Measurements from ENCODE around the gene ZMIZ2. TPM values are rescaled to one million over a fixed set of nuclear protein-coding genes. Genes with fewer than 3 reads are reported as not detected.

ZMIZ2 gene
- total and polyA plus RNA-seq, 2 experiments from 2014 or later: 15.5 to 46.1 TPM

GRCh38 chr7:44750921-44751571, 2.4 kb downstream of the ZMIZ2 start:
- DNase-seq (ENCODE audit: low spot score) (no peak), ATAC-seq (no peak)
- Histone ChIP-seq H4K20me1 (replicated peaks; ENCODE audit: insufficient read depth) (peaks cover 28% of the 10 kb centered on the region), H3K4me1 (ENCODE audit: insufficient read depth) (peaks cover 11% of the 10 kb centered on the region), H3K36me3 (ENCODE audit: insufficient read depth) (no peaks in the 10 kb centered on the region), H3K79me2 (replicated peaks; ENCODE audit: insufficient read depth) (peaks cover 53% of the 10 kb centered on the region), H3K4me3 (peak overlapping the region; percentile 20; the same call in 1 of the 2 replicates), H3K4me2 (0 out of 2 replicates have a peak overlapping the region, but pooled peaks have one; percentile 14), H3F3A (replicated peaks; ENCODE audit: low read depth) (no peaks in the 10 kb centered on the region), H3K9me2 (ENCODE audit: insufficient read depth) (no peaks in the 10 kb centered on the region), H3K27ac (ENCODE audit: low read depth) (no peak overlapping the region), H2AFZ (no peak overlapping the region), H3K27me3 (ENCODE audit: insufficient read depth) (no peaks in the 10 kb centered on the region)
- peak overlapping the region; percentile 52; the same call in 1 of the 2 replicates for H3K27ac Mint-ChIP-seq
- H3K27me3 Mint-ChIP-seq (ENCODE audit: insufficient read depth, low read depth, poor library complexity): peaks cover 6% of the 10 kb centered on the region
- H3K9me3 Mint-ChIP-seq: no peaks in the 10 kb centered on the region; the same call in 1 of the 3 replicates
- TF ChIP-seq, protein P1, sequence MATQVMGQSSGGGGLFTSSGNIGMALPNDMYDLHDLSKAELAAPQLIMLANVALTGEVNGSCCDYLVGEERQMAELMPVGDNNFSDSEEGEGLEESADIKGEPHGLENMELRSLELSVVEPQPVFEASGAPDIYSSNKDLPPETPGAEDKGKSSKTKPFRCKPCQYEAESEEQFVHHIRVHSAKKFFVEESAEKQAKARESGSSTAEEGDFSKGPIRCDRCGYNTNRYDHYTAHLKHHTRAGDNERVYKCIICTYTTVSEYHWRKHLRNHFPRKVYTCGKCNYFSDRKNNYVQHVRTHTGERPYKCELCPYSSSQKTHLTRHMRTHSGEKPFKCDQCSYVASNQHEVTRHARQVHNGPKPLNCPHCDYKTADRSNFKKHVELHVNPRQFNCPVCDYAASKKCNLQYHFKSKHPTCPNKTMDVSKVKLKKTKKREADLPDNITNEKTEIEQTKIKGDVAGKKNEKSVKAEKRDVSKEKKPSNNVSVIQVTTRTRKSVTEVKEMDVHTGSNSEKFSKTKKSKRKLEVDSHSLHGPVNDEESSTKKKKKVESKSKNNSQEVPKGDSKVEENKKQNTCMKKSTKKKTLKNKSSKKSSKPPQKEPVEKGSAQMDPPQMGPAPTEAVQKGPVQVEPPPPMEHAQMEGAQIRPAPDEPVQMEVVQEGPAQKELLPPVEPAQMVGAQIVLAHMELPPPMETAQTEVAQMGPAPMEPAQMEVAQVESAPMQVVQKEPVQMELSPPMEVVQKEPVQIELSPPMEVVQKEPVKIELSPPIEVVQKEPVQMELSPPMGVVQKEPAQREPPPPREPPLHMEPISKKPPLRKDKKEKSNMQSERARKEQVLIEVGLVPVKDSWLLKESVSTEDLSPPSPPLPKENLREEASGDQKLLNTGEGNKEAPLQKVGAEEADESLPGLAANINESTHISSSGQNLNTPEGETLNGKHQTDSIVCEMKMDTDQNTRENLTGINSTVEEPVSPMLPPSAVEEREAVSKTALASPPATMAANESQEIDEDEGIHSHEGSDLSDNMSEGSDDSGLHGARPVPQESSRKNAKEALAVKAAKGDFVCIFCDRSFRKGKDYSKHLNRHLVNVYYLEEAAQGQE (IDR thresholded peaks at IDR 0.05; ENCODE audit: unreplicated experiment): no peak
- no peak for TF ChIP-seq ZNF331 (CRISPR knock-in tag; IDR thresholded peaks at IDR 0.05; ENCODE audit: low read depth)
- TF ChIP-seq ZNF462 (CRISPR knock-in tag; IDR thresholded peaks at IDR 0.05): no peak
- no peak for TF ChIP-seq NANOG (IDR thresholded peaks at IDR 0.05; ENCODE audit: borderline replicate concordance)
- TF ChIP-seq ETS1 (IDR thresholded peaks at IDR 0.05): no peak
- no peak for TF ChIP-seq CTCF (conservative IDR thresholded peaks at IDR 0.05; ENCODE audit: low read depth in 2 of 2)
- no peak for TF ChIP-seq POLR2AphosphoS5 (IDR thresholded peaks at IDR 0.05; ENCODE audit: low read depth)
- TF ChIP-seq STAT1 (IDR thresholded peaks at IDR 0.05; ENCODE audit: unreplicated experiment): no peak
- TF ChIP-seq EZH2 (IDR thresholded peaks at IDR 0.05; ENCODE audit: low read depth, unreplicated experiment): no peak
- TF ChIP-seq JUNB (IDR thresholded peaks at IDR 0.05; ENCODE audit: unreplicated experiment): no peak
- TF ChIP-seq ZNF114 (CRISPR knock-in tag; IDR thresholded peaks at IDR 0.05): no peak
- TF ChIP-seq CREB1 (CRISPR knock-in tag; IDR thresholded peaks at IDR 0.05; ENCODE audit: low read depth): no peak
- TF ChIP-seq EZH2phosphoT487 (IDR thresholded peaks at IDR 0.05; ENCODE audit: unreplicated experiment): no peak
- peaks cover 14% of the 10 kb centered on the region for H3K36me3 Mint-ChIP-seq (ENCODE audit: low read depth)
- peaks cover 29% of the 10 kb centered on the region for H3K4me1 Mint-ChIP-seq
- peak overlapping the region; percentile 82 for H3K4me3 Mint-ChIP-seq

Data from GM23338 (cell line).